Inferior parietal cortex (tissue), 1 donor: ENCODE measurements around the gene MKI67.
"Not testable (repeated sequence)": the region's sequence is repeated elsewhere in the genome, so short reads cannot be mapped to it uniquely, and the experiment has no call there.

Source experiments
- DNase-seq: peaks from one replicate; pipeline ENCODE4 v3.0.0-alpha.2; 2016; ENCODE audit errors: extremely low spot score

The MKI67 gene

GRCh38 chr10:128125944-128126764 is at the start of gene MKI67:
Gene MKI67 (minus strand): TSS chr10:128126423. CDS start chr10:128125667, 756 bp downstream.
- peak; percentile 71 for DNase-seq

DNA sequence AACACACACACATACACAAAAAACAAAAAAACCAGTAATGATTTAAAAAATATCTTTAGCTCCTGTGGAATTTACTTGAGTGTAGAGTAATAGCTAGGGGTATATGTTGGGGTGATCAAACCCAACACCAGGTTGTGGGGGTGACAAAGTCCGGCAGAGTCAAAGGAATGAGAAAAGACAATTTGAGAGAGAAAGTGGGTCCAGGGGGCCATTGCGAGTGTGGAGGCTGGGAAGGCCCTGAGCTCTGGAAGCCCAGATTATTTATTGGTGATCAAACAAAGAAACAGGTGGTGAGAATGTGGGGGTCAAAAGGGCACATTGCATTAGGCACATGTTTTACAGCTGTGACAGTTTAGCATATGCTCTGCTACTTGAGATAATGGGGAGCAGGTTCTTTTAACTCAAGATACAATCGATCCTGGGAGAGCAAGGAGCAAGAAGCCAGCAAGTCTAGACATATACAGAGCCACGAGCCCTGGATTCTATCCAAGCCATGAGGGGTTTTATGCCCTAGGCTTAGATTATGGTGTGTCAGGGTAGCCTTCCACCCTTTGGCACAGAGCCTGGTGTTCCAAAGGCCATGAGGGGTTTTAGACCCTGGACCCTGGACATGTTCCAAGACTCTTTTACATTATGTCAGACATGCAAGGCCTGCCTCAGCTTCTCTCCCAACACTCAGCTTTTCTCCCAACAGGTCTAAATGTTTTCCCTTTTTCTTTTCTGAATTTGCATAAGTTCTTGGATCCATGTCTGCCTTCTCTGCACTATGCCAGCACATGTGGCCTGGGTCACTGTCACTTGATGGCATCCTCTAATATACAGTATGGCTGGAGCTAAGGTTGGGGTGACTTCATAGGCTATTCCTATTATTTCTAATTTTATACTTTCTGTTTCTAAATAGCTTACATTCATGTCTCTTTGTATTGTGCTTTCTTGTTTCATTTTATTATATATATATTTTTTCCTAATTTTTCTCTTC is 48.6 kb upstream of the MKI67 start:
- no peak for DNase-seq

GRCh38 chr10:128173386-128173785 is 47.2 kb upstream of the MKI67 start:
- DNase-seq = no peak

DNA sequence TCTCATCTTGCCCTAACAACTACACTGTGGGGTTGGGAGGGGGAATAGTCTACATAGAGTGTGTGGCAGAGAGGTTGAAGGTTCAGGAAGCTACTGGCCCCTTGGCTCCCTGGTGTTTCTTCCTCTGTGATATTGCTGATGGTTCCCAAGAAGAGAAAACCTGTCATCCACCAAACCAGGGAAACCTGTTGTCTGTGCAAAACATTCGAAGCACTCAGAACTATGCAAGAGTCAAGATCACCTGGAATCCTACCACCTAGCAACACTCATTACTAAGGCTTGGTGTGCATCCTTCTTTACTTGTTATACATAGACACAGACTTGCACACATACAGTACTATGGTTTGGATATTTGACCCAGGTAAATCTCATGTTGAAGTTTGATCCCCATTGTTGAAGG is 46.5 kb upstream of the MKI67 start:
- no peak for DNase-seq

GRCh38 chr10:128169811-128170379 is 43.7 kb upstream of the MKI67 start:
- no peak for DNase-seq

DNA sequence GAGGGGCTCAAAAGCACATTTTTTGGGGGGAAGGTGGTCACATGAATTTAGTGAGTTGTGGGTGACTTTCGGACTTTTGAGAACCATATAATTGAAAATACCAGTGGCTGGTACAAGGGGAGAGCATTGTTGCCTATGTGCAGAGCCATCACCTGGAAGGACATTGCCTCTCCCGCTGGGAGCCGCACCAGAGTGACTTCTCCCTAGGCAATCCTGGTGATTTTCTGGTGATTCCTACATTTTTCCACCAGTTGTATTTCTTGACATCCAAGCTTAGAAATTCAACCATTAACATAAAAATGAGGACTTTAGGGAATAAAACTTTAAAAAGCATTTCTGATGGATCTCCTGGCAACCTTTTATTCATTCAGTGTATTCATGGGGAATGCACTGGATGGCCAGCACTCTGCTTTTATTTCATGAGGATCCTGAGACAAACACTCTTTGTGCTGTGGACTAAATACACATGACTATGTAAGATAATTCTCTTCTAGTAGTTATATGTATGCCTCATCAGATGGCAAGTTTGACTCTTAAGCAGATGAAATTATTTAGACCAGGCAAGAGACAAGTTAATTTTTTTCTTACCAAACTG is 41.8 kb upstream of the MKI67 start:
- no peak for DNase-seq

GRCh38 chr10:128167123-128167522 is 40.9 kb upstream of the MKI67 start:
- DNase-seq = not testable (repeated sequence)

- no peak for DNase-seq
These were observed 39.9 kb upstream of the MKI67 start for GRCh38 chr10:128166151-128166550.

DNA sequence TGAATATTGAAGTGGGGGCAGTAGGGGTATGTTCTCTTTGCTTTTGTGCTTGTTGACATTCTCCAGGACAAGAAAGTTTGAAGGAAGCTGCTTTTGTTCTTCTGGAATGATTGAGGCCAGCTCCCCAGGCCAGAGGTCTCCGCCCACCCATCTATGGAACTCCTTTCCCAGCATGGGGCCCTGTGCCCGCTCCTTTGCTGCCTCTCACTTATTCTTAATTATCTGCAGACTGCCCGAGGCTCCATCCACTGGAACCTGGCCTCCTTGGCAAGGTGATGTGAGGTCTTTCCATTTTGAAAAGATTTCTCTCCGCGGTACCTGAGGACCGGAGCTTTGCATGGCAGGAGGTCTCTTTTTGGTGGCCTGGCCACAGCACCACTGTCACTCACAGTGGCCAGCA is 39.3 kb upstream of the MKI67 start:
- DNase-seq = no peak

DNA sequence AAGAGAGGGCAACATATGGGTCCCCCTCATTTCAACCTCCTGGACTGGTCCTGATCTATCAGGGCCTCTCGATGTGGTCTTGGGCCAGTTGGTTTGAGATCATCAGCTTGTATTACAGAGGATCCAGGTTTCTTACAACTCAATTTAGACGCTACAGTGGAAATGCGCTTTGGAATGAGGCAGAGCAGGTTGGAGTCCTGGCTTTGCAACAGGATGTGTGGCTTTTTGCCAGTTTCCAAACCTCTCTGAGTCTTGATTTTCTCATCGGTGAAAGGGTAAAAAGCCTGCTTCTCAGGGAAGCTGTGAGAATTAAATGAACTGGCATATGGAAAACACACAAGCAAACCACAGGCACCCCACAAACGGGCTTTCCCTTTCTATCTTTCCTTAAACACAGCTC is 37.5 kb upstream of the MKI67 start:
- DNase-seq = no peak

DNA sequence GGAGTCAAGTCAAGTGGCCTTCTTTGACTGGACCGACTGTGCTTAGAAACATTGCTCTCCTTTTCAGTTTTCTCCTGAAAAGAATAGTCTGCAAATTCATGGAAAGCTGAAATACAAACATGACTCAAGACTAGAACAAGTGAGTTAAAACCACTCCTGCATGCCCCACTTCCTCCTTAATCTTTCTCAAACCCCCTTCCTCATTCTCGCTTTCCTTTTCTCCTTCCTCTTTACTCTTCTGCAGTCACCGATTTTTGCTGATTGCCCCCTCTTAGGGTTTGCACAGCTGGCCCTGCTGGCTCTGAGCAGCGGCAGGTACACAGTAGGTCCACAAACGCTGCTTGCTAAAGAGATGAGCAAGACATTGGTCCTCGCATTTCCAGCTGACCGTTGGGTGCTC is 34.8 kb upstream of the MKI67 start:
- DNase-seq = no peak

DNA sequence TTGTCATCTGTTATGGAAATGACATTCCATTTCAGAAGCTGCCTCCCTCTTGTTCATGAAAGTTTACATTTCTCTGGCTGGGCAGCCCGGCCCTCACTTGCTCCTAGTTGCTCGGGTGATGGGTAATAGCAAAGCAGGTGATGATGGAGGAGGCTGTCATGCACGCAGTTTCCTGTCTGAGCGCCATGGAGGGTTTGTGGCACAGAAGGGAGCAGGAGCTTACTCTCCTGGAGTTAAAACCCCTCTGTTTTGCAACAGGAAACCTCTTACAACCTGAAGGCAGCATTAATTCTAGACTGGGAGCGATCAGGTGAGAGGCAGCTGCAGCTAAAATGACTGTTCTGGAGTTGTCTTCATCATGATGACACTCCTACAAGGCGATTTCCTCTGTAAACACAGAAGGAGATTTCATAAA is 34.1 kb upstream of the MKI67 start:
- DNase-seq = no peak

DNA sequence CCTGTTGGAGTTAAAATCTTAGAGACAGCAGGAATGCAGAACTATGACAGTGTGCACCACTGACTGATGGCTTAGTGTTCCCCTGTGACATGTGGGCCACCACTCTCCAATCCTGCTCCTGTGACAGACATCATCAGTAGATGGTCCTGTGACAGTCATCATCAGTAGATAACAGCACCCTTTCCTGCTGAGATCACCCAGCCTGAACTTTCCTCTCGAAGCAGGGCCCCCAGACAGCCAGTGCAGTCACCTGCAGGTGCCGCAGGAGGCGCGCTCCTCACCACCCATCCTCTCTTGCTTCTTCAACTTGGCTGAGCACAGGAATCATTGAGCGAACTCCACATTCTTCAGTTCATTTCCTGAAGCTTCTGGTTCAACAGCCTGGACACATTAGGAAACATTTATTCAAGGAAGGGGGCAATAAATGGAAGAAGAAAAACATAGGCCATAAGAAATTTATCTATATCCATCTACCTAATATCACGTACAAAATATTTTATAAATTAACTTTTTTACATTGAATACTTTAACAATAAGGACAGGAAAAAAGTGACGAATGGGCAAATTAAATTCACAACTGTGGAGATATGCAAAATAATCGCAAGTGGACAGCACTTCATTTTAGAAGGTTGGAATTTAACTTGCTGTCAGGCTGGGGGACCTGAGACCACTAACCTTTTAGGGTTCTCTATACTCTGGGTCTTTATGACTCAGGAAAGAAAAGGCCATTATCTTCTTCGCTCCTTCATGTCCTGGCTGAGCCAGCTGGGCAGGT is 32.0 kb upstream of the MKI67 start:
- no peak for DNase-seq

DNA sequence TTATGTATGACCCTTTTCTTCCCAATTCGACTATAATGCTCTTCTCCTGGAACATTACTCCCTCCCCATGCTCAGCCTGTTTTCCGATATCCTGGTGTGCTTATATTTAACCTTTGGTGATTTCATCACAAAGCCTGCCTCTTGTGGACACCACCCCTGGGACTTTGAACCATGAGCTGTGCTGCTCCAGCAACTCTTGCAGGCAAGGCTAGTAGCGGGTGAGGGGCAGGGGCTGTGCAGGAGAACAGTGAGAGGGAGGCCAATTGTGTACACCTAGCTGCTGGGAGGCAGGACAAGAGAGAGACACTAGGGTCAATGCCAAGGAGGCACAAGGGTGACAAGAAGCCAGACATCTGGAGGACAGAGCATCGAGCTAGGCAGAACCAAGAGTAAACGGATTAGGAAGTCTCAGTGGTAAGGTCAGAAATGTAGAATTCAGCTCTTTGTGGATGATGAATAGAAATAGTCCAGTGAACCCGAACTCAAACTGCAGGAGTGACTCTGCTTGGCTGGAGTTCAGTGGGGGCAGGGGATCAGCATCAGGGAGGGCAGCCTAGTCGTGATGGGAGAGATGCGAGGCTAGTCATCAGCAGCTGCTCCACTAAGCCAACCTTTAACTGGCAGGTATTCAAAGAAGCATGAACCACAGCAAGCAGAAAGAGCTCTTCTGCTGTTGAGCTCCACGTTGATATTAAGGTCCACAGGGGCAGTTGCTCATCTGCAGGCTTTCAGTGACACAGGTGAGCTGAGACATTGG is 31.0 kb upstream of the MKI67 start:
- DNase-seq = no peak

DNA sequence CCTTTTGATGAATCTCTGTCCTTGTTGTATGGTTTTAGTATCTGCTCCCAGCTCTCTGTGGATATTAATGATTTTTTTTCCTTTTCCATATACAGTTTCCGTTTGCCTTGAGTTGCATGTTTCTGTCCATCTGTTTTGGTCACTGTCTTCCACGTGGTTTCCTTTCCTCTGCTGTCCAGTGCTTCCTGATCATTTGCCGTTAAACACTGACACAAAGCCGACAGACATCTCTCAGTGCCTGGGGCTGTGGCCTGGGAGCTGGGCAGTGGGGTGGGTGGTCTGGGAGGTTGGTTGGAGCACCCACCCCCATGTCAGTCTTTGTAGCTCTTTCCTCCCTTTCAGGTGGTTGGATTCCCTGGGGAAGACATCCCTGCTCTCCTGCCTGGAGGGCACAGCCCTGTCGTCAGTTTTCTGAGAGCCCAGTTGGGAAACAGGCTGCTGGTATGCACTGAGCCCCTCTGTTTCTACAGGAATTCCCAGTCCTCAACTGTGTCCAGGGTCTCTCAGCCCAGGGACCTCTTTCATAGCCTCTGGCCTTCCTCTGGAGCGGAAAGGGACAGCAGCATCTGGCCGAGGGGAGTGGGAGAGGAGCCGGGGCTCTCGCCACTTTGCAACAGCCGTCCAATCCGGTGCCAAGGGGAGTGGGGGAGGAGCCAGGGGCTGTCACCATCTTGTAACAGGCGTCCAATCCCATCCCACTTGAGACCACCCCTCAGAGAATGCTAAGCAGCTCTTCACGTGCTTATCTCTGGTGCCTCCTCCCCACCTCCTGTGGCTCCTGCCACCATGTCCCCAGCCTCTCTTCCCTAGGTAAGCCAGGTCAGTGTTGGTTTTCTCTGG is 26.7 kb upstream of the MKI67 start:
- DNase-seq = no peak

GRCh38 chr10:128151031-128151430 is 24.8 kb upstream of the MKI67 start:
- DNase-seq = no peak

DNA sequence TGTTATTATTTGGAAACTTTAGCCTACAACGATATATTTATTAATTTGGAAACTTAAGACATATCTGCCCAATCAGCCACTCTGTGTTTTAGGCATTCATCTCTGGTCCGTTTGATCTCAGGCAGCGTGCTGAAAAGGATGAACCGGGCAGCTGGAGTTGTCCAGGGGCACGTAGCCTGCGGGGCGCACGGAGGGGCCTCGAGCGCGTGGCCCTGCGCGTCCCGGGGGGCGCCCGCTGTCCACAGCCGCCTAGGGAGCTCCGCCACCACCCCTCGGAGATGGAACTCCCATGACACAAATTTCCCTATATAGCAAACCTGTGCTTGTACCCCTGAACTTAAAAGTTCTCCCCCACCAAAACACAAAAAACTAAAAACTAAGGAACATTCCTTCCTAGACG is 24.3 kb upstream of the MKI67 start:
- no peak for DNase-seq

- peak; percentile 65 for DNase-seq
These were observed 23.8 kb upstream of the MKI67 start for GRCh38 chr10:128150045-128150493.

- no peak for DNase-seq
These were observed 23.2 kb upstream of the MKI67 start for GRCh38 chr10:128149267-128150014.
